H4 (cell line): ENCODE results near the gene MMS19. TPM values are rescaled to one million over a fixed set of nuclear protein-coding genes. Genes with fewer than 3 reads are reported as not detected.
"Not testable (repeated sequence)": the region's sequence is repeated elsewhere in the genome, so short reads cannot be mapped to it uniquely, and the experiment has no call there.

Experiments
- DNase-seq: peaks from one replicate; pipeline ENCODE4 v3.0.0-alpha.2; 2015; ENCODE audit warnings: low spot score
- total RNA-seq: library from RNA; depleted of rRNA; stranded (reverse); fragments of >200 nt; shearing (Covaris generic); gene quantifications from 2 replicates; pipeline ENCODE4 v1.2.3, GENCODE V29; 2014

MMS19 gene
- total RNA-seq, 1 experiment from 2014 or later: 94.0 TPM

DNA sequence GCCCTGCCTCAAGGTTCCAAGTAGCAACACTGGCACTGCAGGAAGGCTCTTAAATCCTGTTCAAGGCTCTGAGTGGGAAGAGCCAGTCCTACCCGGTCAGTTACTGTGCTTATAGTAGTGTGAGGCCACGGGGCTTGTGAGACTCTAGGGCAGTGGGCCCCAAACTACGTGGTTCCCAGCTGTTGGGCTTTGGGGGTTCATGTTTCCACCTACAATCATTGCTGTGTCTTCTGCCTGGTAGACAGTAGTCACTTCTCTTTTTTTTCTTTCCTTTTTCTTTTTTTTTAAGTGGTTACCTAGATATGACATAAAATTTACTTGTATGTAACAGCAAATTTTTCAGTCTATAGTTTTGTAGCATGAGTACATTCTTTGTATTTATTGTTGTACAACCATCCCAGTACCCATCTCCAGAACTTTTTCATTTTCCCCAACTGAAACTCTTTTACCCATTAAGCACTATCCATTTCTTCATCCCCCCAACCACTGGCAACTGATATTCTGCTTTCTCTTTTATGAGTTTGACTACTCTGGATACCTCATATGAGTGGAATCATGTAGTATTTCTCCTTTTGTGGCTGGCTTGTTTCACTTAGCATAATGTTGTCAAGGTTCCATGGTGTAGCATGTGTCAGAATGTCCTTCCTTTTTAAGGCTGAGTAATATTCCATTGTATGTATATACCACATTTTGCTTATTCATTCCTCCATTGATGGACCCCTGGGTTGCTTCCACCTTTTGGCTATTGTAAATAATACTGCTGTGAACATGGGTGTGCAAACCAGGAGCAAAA lies 8.2 kb upstream of the MMS19 start:
- DNase-seq: no peak

- DNase-seq: no peak
These were observed 6.9 kb upstream of the MMS19 start for GRCh38 chr10:97505152-97505551.

DNA sequence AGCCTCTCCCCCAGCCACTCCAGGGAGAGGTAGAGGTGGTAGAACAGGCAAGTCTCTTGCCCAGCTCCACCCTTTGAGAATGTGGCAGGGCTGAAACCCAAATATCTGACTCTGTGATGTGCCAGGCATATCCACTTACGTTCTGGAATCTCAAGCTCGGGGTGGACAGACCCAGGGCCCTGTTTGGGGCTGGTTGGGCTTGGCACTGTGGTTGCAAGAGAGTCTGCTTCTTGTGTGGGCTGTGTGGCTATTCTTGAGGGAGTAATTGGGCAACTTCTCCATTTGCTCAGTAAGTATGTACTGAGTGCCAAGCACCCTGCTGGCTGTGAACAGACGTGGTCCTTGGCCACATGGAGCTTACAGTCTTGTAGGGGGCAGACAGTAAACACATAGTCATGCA lies 5.2 kb upstream of the MMS19 start:
- DNase-seq: no peak

DNA sequence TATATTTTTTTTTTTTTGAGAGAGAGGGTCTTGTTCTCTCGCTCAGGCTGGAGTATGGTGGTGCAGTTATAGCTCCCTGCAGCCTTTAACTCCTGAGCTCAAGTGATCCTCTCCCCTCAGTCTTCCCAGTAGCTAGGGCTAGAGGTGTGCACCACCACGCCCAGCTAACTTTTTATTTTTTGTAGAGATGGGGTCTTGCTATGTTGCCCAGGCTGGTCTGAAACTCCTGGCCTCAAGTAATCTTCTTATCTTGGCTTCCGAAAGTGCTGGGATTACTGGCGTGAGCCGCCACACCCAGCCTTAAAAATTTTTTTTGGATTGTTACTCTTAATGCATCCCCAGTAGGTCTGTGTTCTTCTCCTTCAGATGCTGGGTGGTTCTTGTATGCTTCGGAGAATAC lies 4.7 kb upstream of the MMS19 start:
- DNase-seq: no peak

DNA sequence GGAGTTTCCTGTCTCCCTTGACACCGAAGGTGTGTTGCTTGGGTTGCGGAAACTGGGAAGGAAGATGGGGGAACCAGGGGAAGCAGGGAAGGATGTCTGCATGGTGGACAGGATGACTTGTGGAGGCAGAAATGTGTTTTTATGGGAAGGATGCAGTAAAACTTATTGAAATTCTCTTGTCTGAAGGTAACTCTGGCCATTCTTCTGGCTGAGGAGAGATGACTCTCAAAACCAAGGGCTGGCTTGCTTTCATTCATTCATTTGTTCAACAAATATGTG lies 2.0 kb upstream of the MMS19 start:
- DNase-seq: no peak

DNA sequence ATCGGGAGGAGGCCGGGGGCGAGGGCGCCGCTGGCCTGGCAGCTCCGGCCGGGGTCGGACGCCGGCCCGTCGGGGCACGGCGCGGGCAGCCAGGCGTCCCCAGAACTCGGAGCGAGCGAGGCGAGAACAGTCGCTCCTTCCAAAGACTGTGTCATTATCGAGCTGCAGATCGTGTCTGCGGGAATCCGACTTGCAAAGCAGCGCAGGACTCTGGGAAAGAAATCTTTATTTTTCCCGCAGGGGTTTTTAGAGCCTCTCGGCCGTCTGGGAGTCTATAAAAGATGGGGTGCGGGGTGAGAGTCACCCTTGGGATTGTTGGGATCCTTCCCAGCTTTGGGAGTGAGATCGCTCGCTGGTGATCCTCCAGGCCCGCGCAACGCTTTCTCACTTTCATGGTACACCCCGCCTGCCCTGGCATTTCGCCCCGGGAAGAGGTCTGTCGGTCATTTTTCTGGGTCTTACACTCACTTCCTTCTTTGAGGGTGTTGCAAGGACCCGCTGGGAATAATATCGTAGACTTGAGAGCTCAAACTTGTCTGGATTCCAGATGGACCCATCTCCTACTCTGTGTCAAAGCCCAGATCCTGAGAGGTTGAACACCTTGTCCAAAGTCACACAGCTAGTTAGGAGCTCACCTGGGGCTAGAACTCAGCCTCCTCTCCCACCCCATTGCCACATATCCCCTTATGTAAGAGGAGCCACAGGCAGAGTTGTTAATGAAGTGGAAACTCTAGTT lies 1.5 kb upstream of the MMS19 start:
- DNase-seq: no peak

DNA sequence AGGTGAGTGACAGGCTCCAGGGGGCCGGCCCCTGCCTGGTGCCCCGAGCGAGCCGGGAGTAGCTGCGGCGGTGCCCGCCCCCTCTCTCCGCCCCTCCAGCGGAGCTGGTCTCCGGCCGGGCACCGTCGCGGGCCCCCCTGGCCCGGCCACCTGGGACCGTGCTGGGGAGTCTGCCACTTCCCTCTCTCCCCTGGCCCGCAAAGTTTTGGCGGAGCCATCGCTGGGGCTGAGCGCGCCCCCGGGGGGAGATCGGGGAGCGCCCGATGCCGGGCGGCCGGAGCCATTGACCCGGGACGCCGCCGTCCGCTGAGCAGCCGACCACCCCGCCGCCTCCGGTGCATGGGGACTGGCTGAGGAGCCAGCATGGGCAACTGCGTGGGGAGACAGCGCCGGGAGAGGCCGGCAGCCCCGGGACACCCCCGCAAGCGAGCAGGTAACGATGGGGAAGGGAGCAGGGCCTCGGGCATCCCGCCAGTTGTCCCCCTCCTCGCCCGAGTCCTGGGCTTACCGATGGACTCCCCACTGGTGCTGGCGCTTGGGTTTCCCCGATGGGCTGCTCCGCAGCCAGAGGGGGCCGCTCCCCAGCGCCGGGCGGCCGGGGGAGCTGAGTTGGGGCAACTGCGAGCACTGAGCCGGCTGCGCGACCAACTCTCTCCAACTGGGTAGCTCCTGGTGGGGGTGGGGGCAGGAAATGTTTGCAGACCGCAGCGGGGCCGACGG lies 779 bp upstream of the MMS19 start, which contains the start of gene UBTD1:
TSS of gene UBTD1 (plus strand) at position 84 of the 720 bp plus-strand sequence. CDS start at position 364, 280 bp downstream.
- DNase-seq: peak; percentile 22

DNA sequence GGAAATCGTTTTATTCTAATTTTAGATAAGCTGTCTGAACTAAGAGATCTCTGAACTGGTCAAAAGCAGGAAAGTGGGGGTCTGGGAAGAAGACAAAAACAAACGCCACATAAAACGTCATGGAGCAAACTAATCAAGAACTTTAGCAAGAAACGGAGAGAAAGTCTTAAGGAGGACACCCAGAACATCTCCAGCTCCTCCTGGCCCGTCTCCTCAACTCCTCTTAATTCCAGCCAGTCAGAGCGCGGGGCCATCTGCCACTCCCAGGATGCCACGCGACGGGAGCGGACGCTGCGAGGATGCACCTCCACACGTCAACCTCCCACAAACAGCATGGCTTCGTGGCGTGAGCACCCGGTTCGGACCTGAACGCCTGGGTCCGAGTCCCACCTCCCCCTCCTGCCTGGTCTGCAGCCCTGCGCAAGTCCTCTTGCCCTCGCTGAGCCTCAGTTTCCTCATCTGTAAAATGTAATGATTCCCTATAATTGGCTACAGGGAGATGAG lies 598 bp downstream of the MMS19 start:
- peak; percentile 71 for DNase-seq

DNA sequence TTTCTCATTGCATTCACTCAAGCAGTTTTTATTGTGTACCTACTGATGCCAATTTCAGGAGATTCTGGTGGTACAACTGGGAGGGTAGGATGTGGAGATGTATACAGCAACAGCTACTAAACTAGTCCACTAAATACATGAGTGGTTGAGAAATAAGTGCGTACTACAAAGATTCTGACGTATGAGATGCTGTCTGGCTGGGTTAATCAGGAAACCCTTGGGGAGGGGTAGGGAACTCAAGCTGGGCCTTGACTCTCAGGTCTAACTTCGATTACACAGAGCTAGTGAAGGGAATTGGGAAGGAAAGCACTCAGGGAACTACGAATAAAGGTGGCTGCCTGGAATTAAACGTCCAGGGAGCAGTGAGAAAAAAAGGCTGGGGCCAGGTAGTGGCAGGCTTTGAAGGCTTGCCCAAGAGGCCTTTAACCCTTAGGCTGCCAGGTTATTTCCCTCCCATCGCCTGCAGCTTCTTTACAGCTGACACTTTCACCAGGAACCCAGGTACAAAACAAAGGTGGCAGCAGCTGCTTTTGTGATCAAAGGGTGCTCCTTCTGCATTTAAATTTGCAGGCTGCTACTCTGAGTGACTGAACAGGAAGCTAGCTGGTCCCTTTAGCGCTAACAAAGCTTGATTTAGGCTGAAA lies 3.2 kb downstream of the MMS19 start:
- no peak for DNase-seq

- DNase-seq: no peak
These were observed 4.1 kb downstream of the MMS19 start for GRCh38 chr10:97494151-97494550.

DNA sequence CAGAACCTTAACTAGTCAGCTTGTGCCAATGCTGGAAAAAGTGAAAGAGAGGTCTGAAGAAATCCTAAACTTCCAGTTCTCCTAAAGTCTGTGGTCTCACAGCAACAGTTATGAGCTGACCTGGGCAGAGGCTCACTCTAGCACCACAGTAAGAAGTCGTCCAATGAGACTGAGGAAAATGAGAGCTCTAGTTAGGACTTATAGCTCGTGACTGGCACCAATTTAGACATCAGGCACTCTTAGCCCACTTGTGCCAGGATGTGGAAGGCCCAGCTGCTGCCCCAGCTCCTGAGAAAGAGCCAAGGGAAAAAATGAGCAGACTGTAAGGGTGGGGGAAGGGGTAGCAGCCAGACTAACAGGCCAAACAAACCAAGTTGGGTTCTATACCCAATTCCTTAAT lies 7.6 kb downstream of the MMS19 start:
- DNase-seq: no peak

GRCh38 chr10:97485647-97486281 lies 12.5 kb downstream of the MMS19 start:
- no peak for DNase-seq

- no peak for DNase-seq
These were observed 14.3 kb downstream of the MMS19 start for GRCh38 chr10:97483921-97484320.

DNA sequence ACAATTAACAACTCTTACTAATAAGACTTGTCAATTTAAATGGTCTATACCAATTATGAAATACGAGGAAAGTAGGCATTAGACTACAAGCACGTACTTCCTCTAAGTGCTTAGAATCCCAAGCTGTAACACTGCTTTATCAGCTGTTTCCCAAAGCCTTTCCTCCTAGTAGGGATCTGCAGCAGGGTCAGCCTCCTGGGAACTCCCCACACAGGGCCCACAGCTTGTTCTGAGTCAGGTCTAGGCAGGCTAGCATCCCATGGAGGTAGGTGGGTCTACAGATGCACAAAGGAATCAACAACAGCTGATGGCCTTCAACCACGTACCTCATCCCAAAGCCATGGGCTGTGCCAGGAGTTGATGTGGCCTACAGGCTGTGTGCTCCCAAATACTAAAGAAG lies 14.7 kb downstream of the MMS19 start:
- DNase-seq: no peak

GRCh38 chr10:97482381-97482780 lies 15.8 kb downstream of the MMS19 start:
- no peak for DNase-seq

DNA sequence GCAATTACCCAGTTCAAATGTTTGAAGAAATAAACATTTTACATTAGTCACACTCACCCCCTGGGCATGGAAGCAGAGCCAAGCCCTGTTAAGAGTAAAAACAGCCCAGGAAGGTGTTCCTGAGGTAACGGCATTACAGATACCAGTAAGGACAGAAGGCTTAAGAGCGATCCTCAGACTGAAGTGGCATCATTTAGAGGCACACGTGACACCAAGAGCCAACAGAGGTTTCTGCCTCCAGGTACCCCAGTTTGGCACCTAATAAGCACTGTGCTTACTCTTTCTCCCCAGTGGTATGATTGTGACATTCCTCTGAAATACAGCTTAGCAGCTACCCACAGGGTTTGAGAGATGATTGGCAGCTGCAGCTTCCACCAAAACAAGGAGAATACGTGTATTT lies 17.2 kb downstream of the MMS19 start:
- no peak for DNase-seq

DNA sequence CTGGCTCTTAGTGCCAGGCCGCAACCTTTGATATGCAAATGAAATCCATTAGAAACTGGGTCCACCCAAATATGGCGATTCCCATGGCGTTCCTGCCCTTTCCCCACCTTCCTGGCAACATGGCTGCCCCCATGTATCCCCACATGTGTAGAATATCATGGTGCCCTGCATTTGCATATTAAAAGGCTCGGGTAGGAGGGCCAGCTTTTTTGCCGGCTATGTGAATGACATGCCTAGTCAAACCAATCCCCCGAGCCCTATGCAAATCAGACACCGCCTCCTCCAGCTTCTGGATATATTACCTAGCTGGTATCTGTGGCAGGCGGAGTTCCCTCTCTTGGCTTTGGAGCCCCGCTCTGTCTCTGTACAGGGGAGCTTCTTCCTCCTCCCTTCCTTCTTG lies 18.3 kb downstream of the MMS19 start:
- no peak for DNase-seq

- not testable (repeated sequence) for DNase-seq
These were observed 18.8 kb downstream of the MMS19 start for GRCh38 chr10:97479410-97479809.

DNA sequence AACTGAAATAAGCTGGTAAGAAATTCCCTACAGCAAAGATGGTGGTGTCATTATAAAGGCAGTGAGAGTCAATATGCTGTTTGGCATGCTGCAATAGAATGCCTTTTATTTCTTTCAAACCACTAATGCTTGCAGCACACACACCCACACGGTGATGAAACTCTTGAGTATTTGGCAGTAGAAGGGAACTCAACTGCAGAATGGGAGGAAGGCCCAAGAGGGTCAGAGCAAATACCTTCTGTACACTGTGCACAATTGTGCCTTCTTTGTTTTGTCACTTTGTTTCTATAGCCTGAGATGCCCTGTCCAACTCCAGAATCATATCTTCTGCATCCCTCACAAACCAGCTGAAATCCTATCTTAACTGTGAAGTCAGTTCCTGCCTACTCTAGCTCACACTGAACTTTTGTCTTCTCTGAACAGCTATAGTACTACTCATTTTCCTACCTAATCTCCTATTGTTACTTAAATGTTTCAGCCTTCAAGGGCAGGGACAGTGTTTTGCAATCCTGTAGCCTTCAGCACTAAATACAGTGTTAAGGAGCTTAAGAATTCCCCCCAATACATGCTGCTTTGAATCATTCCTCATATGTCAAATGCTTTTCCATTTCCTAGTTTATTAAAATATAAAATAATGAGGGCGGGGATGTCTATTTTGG lies 22.2 kb downstream of the MMS19 start:
- DNase-seq: no peak

DNA sequence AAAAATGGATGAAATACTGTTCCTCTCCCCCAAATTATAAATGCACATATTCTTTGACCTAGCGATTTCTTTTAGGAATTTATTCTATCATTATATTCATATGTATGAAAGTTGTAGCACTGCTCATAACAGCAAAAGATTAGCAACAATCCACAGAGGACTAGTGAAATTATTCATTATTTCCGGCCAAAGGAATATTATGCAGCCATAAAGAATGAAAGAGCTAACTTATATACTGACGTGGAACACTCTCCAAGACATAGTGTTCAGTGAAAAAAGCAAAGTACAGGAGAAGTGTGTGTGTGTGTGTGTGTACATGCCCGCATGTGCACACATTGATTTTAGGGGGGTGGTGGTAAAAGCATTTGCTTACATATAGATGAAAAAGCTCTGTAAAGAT lies 23.3 kb downstream of the MMS19 start:
- no peak for DNase-seq

- DNase-seq: not testable (repeated sequence)
These were observed 29.4 kb downstream of the MMS19 start for GRCh38 chr10:97468781-97469180.
